Spleen (tissue), 11 donors: Measurements from ENCODE around the gene CNTNAP5. TPM values are rescaled to one million over a fixed set of nuclear protein-coding genes. Genes with fewer than 3 reads are reported as not detected.
"Not testable (repeated sequence)": the region's sequence is repeated elsewhere in the genome, so short reads cannot be mapped to it uniquely, and the experiment has no call there.

Experiments used
- DNase-seq: peaks from one replicate; pipeline ENCODE4 v3.0.0-alpha.2; 2020
- H3K27ac ChIP-seq, 8 donors: fragments of 200-600 bp; sonication (generic) in 7 of 8; 1 replicate in 4 of 8; 2 replicates in 4 of 8; pipeline versions ENCODE4 v1.5.0 to v1.8.0; 2016 to 2021; ENCODE audit warnings: inconsistent platforms in 4 of 8, mild to moderate bottlenecking in 4 of 8, moderate library complexity in 1 of 8
- H3K27me3 ChIP-seq, 7 donors: fragments of 200-600 bp; sonication (generic) in 6 of 7; replicated peaks in 1 of 7; 1 replicate in 4 of 7; 2 replicates in 3 of 7; pipeline versions ENCODE4 v1.5.0 to v1.8.0; 2016 to 2021; ENCODE audit warnings: inconsistent platforms in 3 of 7, mild to moderate bottlenecking in 1 of 7
- H3K36me3 ChIP-seq, 6 donors: fragments of 200-600 bp; sonication (generic) in 5 of 6; 1 replicate in 4 of 6; 2 replicates in 2 of 6; pipeline versions ENCODE4 v1.5.0 to v1.8.0; 2016 to 2021; ENCODE audit warnings: inconsistent platforms in 2 of 6
- H3K4me1 ChIP-seq, 6 donors: fragments of 200-600 bp; sonication (generic) in 5 of 6; 1 replicate in 3 of 6; 2 replicates in 3 of 6; pipeline versions ENCODE4 v1.5.0 to v1.8.0; 2016 to 2021; ENCODE audit warnings: inconsistent platforms in 3 of 6
- H3K4me3 ChIP-seq, 8 donors: fragments of 200-600 bp; sonication (generic) in 7 of 8; 1 replicate in 4 of 8; 2 replicates in 4 of 8; pipeline versions ENCODE4 v1.5.0 to v1.8.0; 2016 to 2021; ENCODE audit warnings: inconsistent platforms in 4 of 8, mild to moderate bottlenecking in 4 of 8, moderate library complexity in 2 of 8
- H3K9me3 ChIP-seq, 8 donors: fragments of 200-600 bp; sonication (generic) in 7 of 8; 1 replicate in 4 of 8; 2 replicates in 4 of 8; pipeline versions ENCODE4 v1.5.0 to v1.8.0; 2016 to 2021; ENCODE audit warnings: inconsistent platforms in 4 of 8
- CTCF ChIP-seq, 11 experiments: fragments of 200-600 bp in 7 of 11; fragments of 450-650 bp in 4 of 11; sonication (generic) in 4 of 11; IDR thresholded peaks in 8 of 11; conservative IDR thresholded peaks in 3 of 11; 1 replicate in 7 of 11; 2 replicates in 4 of 11; pipeline versions ENCODE4 v1.4.0 to v1.8.0; 2016 to 2021; ENCODE audit warnings: antibody characterized with exemption in 11 of 11, inconsistent platforms in 4 of 11, mild to moderate bottlenecking in 1 of 11
- POLR2A ChIP-seq, 3 donors: fragments of 450-650 bp; IDR thresholded peaks; one replicate each; pipeline ENCODE4 v1.5.1; 2017; ENCODE audit warnings: antibody characterized with exemption in 3 of 3, mild to moderate bottlenecking in 1 of 3
- POLR2AphosphoS5 ChIP-seq, 3 donors: sonication (generic); formaldehyde crosslinking; IDR thresholded peaks; one replicate each; pipeline ENCODE4 v1.5.1; 2017; ENCODE audit warnings: antibody characterized with exemption in 3 of 3
- WGBS, 5 donors: extraction: QIAGEN DNeasy Blood & Tissue Kit in 3 of 5; methylation state at CpG; one replicate each; pipeline versions ENCODE4 v1.1.5 to v1.1.7; 2013 to 2018; 5-methylcytosine and 5-hydroxymethylcytosine counted together
- intact Hi-C: fragments of 100-400 bp; cut with DNase I; formaldehyde crosslinking; loops from one replicate; pipeline ENCODE4 v1.15.0; 2023; ENCODE audit warnings: low total_unique reads
- polyA plus RNA-seq, 3 donors: library from polyadenylated mRNA; stranded (reverse); fragments of 200-250 nt; gene quantifications; one replicate each; pipeline ENCODE4 v1.2.1, GENCODE V29; 2013
- total RNA-seq, 7 donors: library from RNA; depleted of rRNA in 3 of 7; stranded (reverse); fragments of >200 nt in 3 of 7; fragmentation: NEBNext Ultra II Directional in 4 of 7; extraction: Animal tissue kit (Norgen Biotek cat#: 25700) in 4 of 7; gene quantifications; one replicate each; pipeline versions ENCODE4 v1.1.0 to v1.2.1, GENCODE V29; 2016 to 2021
- donor health status: healthy with polysubstance abuse.
- donor health status: DM: no; HTN: no; CAD: no; lungs with moderate emphysema.
- donor health status: DM: no; HTN: no; CAD: no.
- donor health status: Bipolar disorder and iron deficiency.
- donor health status: healthy.
- donor health status: DM: no; HTN: no; CAD: no.
- donor health status: DM: yes; HTN: yes; CAD: no.

Gene CNTNAP5
- total and polyA plus RNA-seq, 10 donors = 0.18 TPM; not detected in 9

- WGBS, 5 donors = 76 to 96% (median 84%) methylated on average over 1 of the region's 1 CpG
- H3K27me3 ChIP-seq = no peaks in the 10 kb centered on the region
- no peaks in the 10 kb centered on the region for H3K36me3 ChIP-seq
- TF ChIP-seq CTCF (IDR thresholded peaks at IDR 0.05 in 8 of 11, conservative IDR thresholded peaks at IDR 0.05 in 3 of 11) = no peak
- TF ChIP-seq POLR2AphosphoS5 (IDR thresholded peaks at IDR 0.05) = no peak
- no peak for TF ChIP-seq POLR2A (IDR thresholded peaks at IDR 0.05)
- no peak for DNase-seq
- no peak overlapping the region for H3K27ac ChIP-seq
- no peak overlapping the region for H3K4me3 ChIP-seq
- H3K4me1 ChIP-seq = no peaks in the 10 kb centered on the region
- peaks cover 0 to 17% (median 0%) of the 10 kb centered on the region in 8 donors for H3K9me3 ChIP-seq
- intact Hi-C loops = no loop called here
Observed at GRCh38 chr2:124382067-124382618, 357.1 kb downstream of the CNTNAP5 start.

DNA sequence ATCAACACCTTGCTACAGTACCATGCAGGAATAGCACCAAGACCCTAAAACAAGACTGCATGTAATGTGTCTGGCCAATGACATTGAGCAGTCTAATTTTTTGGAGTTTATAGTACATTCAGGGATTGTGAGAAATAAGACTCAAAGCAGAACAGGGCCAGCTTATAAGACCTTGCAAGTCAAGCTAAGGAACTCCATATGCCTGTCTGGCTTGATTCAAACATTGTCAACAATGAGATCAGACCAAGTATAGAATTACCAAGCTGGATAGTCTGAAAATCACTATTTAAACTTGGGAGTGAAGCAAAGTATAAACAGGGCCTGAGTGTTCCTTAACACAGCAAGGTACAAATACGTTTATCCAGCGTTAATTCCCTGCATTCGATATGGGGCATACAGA, 370.9 kb downstream of the CNTNAP5 start:
- TF ChIP-seq POLR2AphosphoS5 (IDR thresholded peaks at IDR 0.05) (no peak), POLR2A (IDR thresholded peaks at IDR 0.05) (no peak), CTCF (IDR thresholded peaks at IDR 0.05 in 8 of 11, conservative IDR thresholded peaks at IDR 0.05 in 3 of 11) (no peak)
- intact Hi-C loops = no loop called here

GRCh38 chr2:124402274-124402673, 377.2 kb downstream of the CNTNAP5 start:
- Histone ChIP-seq H3K9me3 (peaks cover 0 to 4% (median 0%) of the 10 kb centered on the region in 8 donors), H3K27me3 (no peaks in the 10 kb centered on the region), H3K36me3 (no peaks in the 10 kb centered on the region), H3K4me1 (no peaks in the 10 kb centered on the region), H3K4me3 (no peak overlapping the region), H3K27ac (no peak overlapping the region)
- WGBS, 5 donors = 83 to 96% (median 87%) methylated on average over 3 of the region's 3 CpGs
- no peak for DNase-seq
- intact Hi-C loops = no loop called here
- TF ChIP-seq POLR2AphosphoS5 (IDR thresholded peaks at IDR 0.05) (no peak), POLR2A (IDR thresholded peaks at IDR 0.05) (no peak), CTCF (IDR thresholded peaks at IDR 0.05 in 8 of 11, conservative IDR thresholded peaks at IDR 0.05 in 3 of 11) (no peak)

More for the DNA sequence above, 370.9 kb downstream of the CNTNAP5 start:
- Histone ChIP-seq H3K9me3 (peaks cover 0 to 4% (median 0%) of the 10 kb centered on the region in 8 donors), H3K4me3 (no peak overlapping the region), H3K27me3 (no peaks in the 10 kb centered on the region), H3K36me3 (no peaks in the 10 kb centered on the region), H3K27ac (no peak overlapping the region), H3K4me1 (no peaks in the 10 kb centered on the region)
- WGBS, 5 donors = 54 to 77% (median 75%) methylated on average over 3 of the region's 3 CpGs
- DNase-seq = no peak

- H3K4me3 ChIP-seq, H3K36me3 ChIP-seq, H3K4me1 ChIP-seq, DNase-seq, H3K27me3 ChIP-seq, H3K27ac ChIP-seq, intact Hi-C loops, H3K9me3 ChIP-seq: not testable (repeated sequence)
- WGBS, 5 donors = 86 to 96% (median 90%) methylated on average over 14 to 34 of the region's 35 CpGs
Observed at GRCh38 chr2:124407836-124408534, 382.9 kb downstream of the CNTNAP5 start.
